Loucy (cell line): ENCODE results near the gene ZSWIM1.

Source experiments
- CTCF ChIP-seq: fragments of 200-600 bp; sonication (generic); conservative IDR thresholded peaks from 2 replicates; pipeline ENCODE4 v1.5.1; 2014; ENCODE audit warnings: mild to moderate bottlenecking, antibody characterized with exemption, low read length
- EZH2phosphoT487 ChIP-seq: fragments of 200-600 bp; IDR thresholded peaks from 2 replicates; pipeline ENCODE4 v1.6.1; 2018; ENCODE audit warnings: antibody characterized with exemption, mild to moderate bottlenecking, moderate library complexity, borderline replicate concordance

- TF ChIP-seq CTCF (no peak), EZH2phosphoT487 (no peak)
Measured at GRCh38 chr20:45850926-45851325, 30.1 kb upstream of the ZSWIM1 start.
